Upper lobe of right lung (tissue), 1 donor: ENCODE measurements around the gene DDX39B. TPM values are rescaled to one million over a fixed set of nuclear protein-coding genes. Genes with fewer than 3 reads are reported as not detected.
A peak's percentile ranks its signal among the peaks of the same experiment; 100 is the strongest.

Source experiments
- ATAC-seq: fragments of 200-7000 bp; cut with Tn5 transposase; one replicate; pipeline ENCODE4 v1.9.1; 2020; ENCODE audit warnings: mild to moderate bottlenecking, moderate library complexity
- DNase-seq: peaks from one replicate; pipeline ENCODE4 v3.0.0-alpha.2; 2020
- H3K27ac ChIP-seq: fragments of 200-600 bp; one replicate; pipeline ENCODE4 v1.8.0; 2022
- H3K27me3 ChIP-seq: fragments of 200-600 bp; one replicate; pipeline ENCODE4 v1.8.0; 2022; ENCODE audit warnings: mild to moderate bottlenecking
- H3K36me3 ChIP-seq: fragments of 200-600 bp; one replicate; pipeline ENCODE4 v1.8.0; 2022
- H3K4me1 ChIP-seq: fragments of 200-600 bp; one replicate; pipeline ENCODE4 v1.8.0; 2022
- H3K4me3 ChIP-seq: fragments of 200-600 bp; one replicate; pipeline ENCODE4 v1.8.0; 2022; ENCODE audit warnings: mild to moderate bottlenecking
- H3K9me3 ChIP-seq: fragments of 200-600 bp; one replicate; pipeline ENCODE4 v1.8.0; 2022
- intact Hi-C: fragments of 100-400 bp; cut with DNase I; formaldehyde crosslinking; loops from one replicate; pipeline ENCODE4 v1.11.0; 2022
- total RNA-seq: library from RNA; stranded (reverse); fragmentation: NEBNext Ultra II Directional; extraction: Animal tissue kit (Norgen Biotek cat#: 25700); gene quantifications from one replicate; pipeline ENCODE4 v1.2.1, GENCODE V29; 2021
- TF ChIP-seq, protein P1 (sequence below): fragments of 200-600 bp; IDR thresholded peaks from one replicate; pipeline ENCODE4 v1.8.0; 2022; ENCODE audit warnings: antibody characterized with exemption
- donor health status: DM: no; HTN: yes; CAD: no; lungs with severe emphysema.

Gene DDX39B
- total RNA-seq, 1 donor from 2014 or later = 241 TPM

DNA sequence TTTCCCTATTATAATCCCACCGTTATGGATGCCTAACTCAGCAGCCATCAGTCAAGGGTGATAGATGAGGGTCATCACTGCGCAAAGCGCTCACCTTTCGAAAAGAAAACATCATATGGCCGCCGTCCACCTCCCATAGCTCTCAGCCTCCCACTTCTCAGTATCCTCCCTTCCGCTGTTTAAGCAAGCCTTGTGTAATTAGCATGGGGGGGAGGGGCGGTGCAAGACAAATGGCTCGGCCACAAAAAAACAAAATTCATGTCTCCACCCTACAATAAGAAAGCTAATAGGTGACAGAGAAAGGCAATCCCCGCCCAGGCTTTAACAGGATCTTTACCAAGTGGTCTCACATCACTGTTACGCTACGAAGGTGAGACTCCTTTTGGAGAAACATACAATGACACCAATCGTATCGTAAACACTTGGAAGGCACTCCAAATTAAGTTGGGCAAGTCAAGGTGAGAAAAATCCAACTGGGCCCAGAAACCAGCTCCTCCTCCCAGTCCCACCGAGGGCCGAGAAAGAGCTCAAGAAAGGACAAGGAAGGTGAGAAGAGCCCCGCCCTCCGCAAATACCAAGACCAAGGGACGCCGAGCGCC lies 645 bp downstream of the DDX39B start:
- TF ChIP-seq, protein P1, sequence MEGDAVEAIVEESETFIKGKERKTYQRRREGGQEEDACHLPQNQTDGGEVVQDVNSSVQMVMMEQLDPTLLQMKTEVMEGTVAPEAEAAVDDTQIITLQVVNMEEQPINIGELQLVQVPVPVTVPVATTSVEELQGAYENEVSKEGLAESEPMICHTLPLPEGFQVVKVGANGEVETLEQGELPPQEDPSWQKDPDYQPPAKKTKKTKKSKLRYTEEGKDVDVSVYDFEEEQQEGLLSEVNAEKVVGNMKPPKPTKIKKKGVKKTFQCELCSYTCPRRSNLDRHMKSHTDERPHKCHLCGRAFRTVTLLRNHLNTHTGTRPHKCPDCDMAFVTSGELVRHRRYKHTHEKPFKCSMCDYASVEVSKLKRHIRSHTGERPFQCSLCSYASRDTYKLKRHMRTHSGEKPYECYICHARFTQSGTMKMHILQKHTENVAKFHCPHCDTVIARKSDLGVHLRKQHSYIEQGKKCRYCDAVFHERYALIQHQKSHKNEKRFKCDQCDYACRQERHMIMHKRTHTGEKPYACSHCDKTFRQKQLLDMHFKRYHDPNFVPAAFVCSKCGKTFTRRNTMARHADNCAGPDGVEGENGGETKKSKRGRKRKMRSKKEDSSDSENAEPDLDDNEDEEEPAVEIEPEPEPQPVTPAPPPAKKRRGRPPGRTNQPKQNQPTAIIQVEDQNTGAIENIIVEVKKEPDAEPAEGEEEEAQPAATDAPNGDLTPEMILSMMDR = no peak
- ATAC-seq (peak; percentile 49), DNase-seq (no peak)
- intact Hi-C loops = no loop called here
- H3K4me1 ChIP-seq = peaks cover 29% of the 10 kb centered on the region
- no peaks in the 10 kb centered on the region for H3K27me3 ChIP-seq
- peak overlapping the region; percentile 93 for H3K27ac ChIP-seq
- H3K4me3 ChIP-seq = peak overlapping the region; percentile 72
- H3K36me3 ChIP-seq = peaks cover 45% of the 10 kb centered on the region
- no peaks in the 10 kb centered on the region for H3K9me3 ChIP-seq

DNA sequence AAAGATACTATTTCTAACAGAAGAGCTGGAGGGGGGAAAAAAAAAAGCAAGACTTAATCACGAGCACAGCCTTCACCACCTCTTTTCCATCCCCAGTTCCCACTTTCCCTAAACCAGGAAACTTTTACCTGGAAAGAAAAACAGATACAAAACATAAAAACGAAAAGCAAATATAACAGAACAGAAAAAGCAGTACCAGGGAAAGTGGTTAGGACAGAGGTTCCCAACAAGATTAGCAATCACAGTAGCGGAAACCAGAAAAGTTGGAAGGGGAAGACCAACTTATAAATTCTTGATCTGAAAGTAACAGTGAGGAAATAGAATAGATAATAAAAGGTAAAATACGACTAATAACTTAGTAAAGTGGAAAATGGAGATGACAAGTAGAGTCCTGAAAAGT lies 1.2 kb downstream of the DDX39B start:
- TF ChIP-seq, protein P1 = no peak
- H3K27ac ChIP-seq = peak overlapping the region; percentile 93

DNA sequence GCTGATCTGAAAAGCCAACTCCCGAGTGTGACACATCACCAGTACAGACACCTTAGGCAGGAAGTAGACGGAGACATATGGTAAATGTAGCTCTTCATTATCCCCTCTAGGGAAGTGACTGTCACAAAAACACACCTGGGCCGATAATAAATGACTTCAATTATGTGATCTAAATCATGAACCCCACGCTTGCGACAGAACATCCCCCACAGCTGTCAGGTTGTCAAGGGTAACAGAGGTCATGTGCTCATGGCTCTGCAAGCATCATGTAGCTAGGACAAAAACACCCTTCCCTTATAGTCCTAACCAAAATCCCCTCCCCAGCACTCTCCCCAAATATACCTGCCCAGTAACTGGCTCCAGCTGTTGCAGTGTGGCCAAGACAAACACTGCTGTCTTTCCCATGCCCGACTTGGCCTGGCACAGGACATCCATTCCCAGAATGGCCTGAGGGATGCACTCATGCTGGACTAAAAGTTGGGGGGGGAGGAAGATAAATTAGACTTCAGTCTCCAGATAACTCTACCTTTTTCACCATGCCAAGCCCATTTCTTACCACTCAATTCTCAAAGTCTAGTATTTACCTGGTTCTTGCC lies 2.9 kb downstream of the DDX39B start:
- Histone ChIP-seq H3K36me3 (peaks cover 68% of the 10 kb centered on the region), H3K27me3 (no peaks in the 10 kb centered on the region), H3K4me3 (peak overlapping the region; percentile 6), H3K4me1 (peaks cover 29% of the 10 kb centered on the region), H3K27ac (no peak overlapping the region), H3K9me3 (no peaks in the 10 kb centered on the region)
- intact Hi-C loops = no loop called here
- TF ChIP-seq, protein P1 = no peak
- no peak for DNase-seq
- no peak for ATAC-seq

More for the DNA sequence above, 1.2 kb downstream of the DDX39B start:
- DNase-seq (no peak), ATAC-seq (no peak)
- H3K27me3 ChIP-seq = no peaks in the 10 kb centered on the region
- H3K4me3 ChIP-seq = peak overlapping the region; percentile 72
- peaks cover 51% of the 10 kb centered on the region for H3K36me3 ChIP-seq
- no peaks in the 10 kb centered on the region for H3K9me3 ChIP-seq
- intact Hi-C loops = no loop called here
- peaks cover 29% of the 10 kb centered on the region for H3K4me1 ChIP-seq

DNA sequence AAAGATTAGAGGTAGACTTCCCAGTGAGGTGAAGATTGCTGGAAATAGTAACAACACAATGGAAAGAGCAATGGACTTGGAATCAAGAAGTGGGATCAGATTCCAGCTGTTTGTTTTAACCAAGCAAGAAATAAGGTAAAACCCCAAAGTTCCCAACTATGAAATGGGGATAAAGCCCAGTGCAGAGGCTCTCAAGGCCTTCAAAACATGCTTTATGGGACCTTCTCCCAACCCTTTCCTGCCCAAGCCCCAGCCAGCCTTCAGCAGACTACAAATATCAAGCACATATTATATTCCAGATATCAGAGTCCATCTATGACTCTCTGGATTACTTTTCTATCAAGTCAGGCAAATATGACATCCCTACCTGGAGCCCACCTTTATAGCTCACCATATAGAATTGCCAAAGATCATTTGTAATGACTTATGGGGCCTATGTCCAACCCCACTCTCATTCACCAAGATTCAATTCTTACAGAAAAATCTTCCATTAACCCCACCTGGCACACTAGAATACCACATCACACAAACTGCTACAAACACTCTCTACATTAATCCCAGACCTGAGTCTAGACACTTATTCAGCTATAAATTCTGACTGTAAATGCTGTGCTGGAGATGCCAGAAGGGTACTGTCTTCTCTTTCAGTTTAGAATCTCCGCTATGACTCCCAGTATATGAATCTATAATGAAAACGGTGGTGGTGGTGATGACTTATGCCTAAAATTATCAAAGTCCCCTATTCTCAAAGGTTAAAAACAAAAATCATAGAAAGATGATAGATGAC lies 6.1 kb downstream of the DDX39B start:
- Histone ChIP-seq H3K9me3 (no peaks in the 10 kb centered on the region), H3K4me3 (no peak overlapping the region), H3K4me1 (peaks cover 23% of the 10 kb centered on the region), H3K36me3 (peaks cover 100% of the 10 kb centered on the region), H3K27ac (no peak overlapping the region), H3K27me3 (no peaks in the 10 kb centered on the region)
- TF ChIP-seq, protein P1 = no peak
- ATAC-seq = no peak
- DNase-seq = no peak
- intact Hi-C loops = no loop called here

DNA sequence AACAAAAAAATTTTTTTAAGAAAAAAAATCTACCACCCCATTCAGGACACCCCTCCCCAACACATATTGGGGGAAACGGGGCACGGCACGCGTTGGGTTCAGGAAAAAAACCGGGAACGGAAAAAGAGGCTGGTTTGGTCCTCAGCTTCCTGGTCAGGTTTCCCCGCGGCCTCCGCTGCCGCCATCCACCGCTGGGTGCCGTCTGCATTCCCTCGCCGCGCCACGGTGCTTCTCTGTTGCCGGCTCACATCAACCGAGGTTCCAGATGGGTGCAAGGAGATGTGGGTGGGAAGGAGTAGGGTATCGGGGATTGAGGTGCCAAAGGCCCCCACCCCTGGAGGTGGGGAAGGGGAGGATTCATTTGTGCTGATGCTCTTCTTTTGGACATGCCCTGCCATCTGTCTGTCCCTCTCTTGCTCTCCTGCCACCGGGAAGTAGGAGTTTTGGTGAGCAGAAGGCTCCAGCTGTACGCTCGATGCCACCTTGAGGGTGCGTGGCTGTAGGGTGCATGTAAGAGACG lies 7.2 kb downstream of the DDX39B start:
- TF ChIP-seq, protein P1 = no peak
- intact Hi-C loops = no loop called here
- no peaks in the 10 kb centered on the region for H3K9me3 ChIP-seq
- peaks cover 100% of the 10 kb centered on the region for H3K36me3 ChIP-seq
- no peak for DNase-seq
- no peaks in the 10 kb centered on the region for H3K27me3 ChIP-seq
- no peak overlapping the region for H3K27ac ChIP-seq
- H3K4me1 ChIP-seq = peaks cover 12% of the 10 kb centered on the region
- H3K4me3 ChIP-seq = no peak overlapping the region
- ATAC-seq = no peak
